Measurements from ENCODE around the gene ART4. TPM values are rescaled to one million over a fixed set of nuclear protein-coding genes. Genes with fewer than 3 reads are reported as not detected.

ART4 gene
- total and polyA plus RNA-seq, 2 donors (not counting 3 experiments of a cell fraction or from before 2014, with no cell fraction given) = 12.5 to 54.7 TPM

DNA sequence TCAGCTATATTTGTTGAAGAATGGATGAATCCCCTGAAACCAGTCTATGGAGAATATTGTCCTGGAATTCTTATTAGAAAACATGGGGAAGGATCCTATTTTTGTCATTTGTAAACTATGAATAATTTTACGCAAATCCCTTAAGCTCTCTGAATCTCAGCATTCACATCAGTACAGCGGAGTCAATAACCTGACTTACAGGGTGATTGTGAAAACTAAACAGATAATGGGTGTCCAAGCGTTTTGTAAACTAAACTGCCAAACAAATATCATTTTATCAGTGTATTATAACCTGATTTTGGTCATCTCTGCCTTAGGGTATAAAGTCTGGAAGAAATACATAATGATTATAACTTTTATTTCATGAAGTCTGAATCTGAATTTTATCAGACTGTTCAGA lies 10.0 kb downstream of the ART4 start:
- DNase-seq (ENCODE audit: low read depth, low spot score) = no peak
- intact Hi-C loops (cut with micrococcal nuclease) (no loop called here), dilution Hi-C loops (cut with MboI; ENCODE audit: extremely low pct_ligation_motif_present, low sequenced_read_pairs) (loop anchor here (10.0 kb wide), 1 partner anchor 121 kb away; no protein-coding TSS in a partner anchor)
- Histone ChIP-seq H3K27ac (ENCODE audit: insufficient read depth, low read depth, low read length) (no peak overlapping the region), H3K27me3 (ENCODE audit: control insufficient read depth in 2 of 2, insufficient read depth in 2 of 2, low read length in 2 of 2) (no peaks in the 10 kb centered on the region), H4K20me1 (replicated peaks; ENCODE audit: control insufficient read depth, extremely low read depth, insufficient read depth, low read length) (no peaks in the 10 kb centered on the region), H3K9ac (replicated peaks; ENCODE audit: extremely low read depth, insufficient read depth, low read length) (no peak overlapping the region), H3K79me2 (ENCODE audit: control insufficient read depth, insufficient read depth, low read length) (no peaks in the 10 kb centered on the region), H3K9me1 (replicated peaks; ENCODE audit: control insufficient read depth, extremely low read depth, insufficient read depth, low read length) (no peaks in the 10 kb centered on the region), H3K9me3 (replicated peaks; ENCODE audit: control insufficient read depth, insufficient read depth, low read length) (no peaks in the 10 kb centered on the region), H2AFZ (ENCODE audit: low read depth, low read length) (no peak overlapping the region), H3K36me3 (ENCODE audit: control insufficient read depth in 2 of 2, extremely low read depth in 1 of 2, insufficient read depth in 2 of 2, low read length in 2 of 2) (no peaks in the 10 kb centered on the region), H3K4me3 (replicated peaks in 1 of 3; ENCODE audit: insufficient read depth in 1 of 3, low read depth in 1 of 3, low read length in 3 of 3) (no peak overlapping the region), H3K4me1 (ENCODE audit: control insufficient read depth, extremely low read depth, insufficient read depth, low read length) (peaks cover 44% of the 10 kb centered on the region), H3K4me2 (ENCODE audit: insufficient read depth, low read length) (no peak overlapping the region)
- POLR2A ChIA-PET = no interaction called here
- TF ChIP-seq EZH2 (IDR thresholded peaks at IDR 0.05; ENCODE audit: borderline replicate concordance, low read depth, low read length, severe bottlenecking) (no peak), JUN (IDR thresholded peaks at IDR 0.05; ENCODE audit: borderline replicate concordance, insufficient read depth, insufficient read length, low read depth) (no peak), POLR2A (IDR thresholded peaks at IDR 0.05; ENCODE audit: low read depth, low read length) (no peak), GATA2 (IDR thresholded peaks at IDR 0.05; ENCODE audit: insufficient read depth, insufficient read length, low read depth, low read length) (no peak), MYC (IDR thresholded peaks at IDR 0.05; ENCODE audit: low read depth, low read length) (no peak), FOS (IDR thresholded peaks at IDR 0.05; ENCODE audit: borderline replicate concordance, insufficient read depth, low read length) (no peak), POLR2AphosphoS5 (IDR thresholded peaks at IDR 0.05; ENCODE audit: insufficient read depth, low read depth, low read length) (no peak)
- TF ChIP-seq, protein P1, sequence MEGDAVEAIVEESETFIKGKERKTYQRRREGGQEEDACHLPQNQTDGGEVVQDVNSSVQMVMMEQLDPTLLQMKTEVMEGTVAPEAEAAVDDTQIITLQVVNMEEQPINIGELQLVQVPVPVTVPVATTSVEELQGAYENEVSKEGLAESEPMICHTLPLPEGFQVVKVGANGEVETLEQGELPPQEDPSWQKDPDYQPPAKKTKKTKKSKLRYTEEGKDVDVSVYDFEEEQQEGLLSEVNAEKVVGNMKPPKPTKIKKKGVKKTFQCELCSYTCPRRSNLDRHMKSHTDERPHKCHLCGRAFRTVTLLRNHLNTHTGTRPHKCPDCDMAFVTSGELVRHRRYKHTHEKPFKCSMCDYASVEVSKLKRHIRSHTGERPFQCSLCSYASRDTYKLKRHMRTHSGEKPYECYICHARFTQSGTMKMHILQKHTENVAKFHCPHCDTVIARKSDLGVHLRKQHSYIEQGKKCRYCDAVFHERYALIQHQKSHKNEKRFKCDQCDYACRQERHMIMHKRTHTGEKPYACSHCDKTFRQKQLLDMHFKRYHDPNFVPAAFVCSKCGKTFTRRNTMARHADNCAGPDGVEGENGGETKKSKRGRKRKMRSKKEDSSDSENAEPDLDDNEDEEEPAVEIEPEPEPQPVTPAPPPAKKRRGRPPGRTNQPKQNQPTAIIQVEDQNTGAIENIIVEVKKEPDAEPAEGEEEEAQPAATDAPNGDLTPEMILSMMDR (IDR thresholded peaks at IDR 0.05; ENCODE audit: extremely low read depth in 1 of 2, insufficient read depth in 1 of 2, low read depth in 1 of 2, low read length in 2 of 2) = no peak
- TF ChIP-seq, protein P2, sequence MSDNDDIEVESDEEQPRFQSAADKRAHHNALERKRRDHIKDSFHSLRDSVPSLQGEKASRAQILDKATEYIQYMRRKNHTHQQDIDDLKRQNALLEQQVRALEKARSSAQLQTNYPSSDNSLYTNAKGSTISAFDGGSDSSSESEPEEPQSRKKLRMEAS (IDR thresholded peaks at IDR 0.05; ENCODE audit: insufficient read depth, insufficient read length) = no peak
- BruUV-seq (replicated peaks) = no TSS peak
- no peak for FAIRE-seq
- CTCF ChIA-PET = interaction anchor here (1.1 to 3.5 kb wide), 4 partner anchors 11 to 153 kb away, joined by 3 to 15 read pairs (median 6); partner anchors contain the start of genes ART4 and SMCO3
